Spleen (tissue), 13 donors: ENCODE measurements around the gene CADPS2. TPM values are rescaled to one million over a fixed set of nuclear protein-coding genes. Genes with fewer than 3 reads are reported as not detected.
A peak's percentile ranks its signal among the peaks of the same experiment; 100 is the strongest.

Experiments
- DNase-seq: peaks from one replicate; pipeline ENCODE4 v3.0.0-alpha.2; 2020
- H3K27ac ChIP-seq, 8 donors: fragments of 200-600 bp; sonication (generic) in 7 of 8; 1 replicate in 4 of 8; 2 replicates in 4 of 8; pipeline versions ENCODE4 v1.5.0 to v1.8.0; 2016 to 2021; ENCODE audit warnings: inconsistent platforms in 4 of 8, mild to moderate bottlenecking in 4 of 8, moderate library complexity in 1 of 8
- H3K27me3 ChIP-seq, 7 donors: fragments of 200-600 bp; sonication (generic) in 6 of 7; replicated peaks in 1 of 7; 1 replicate in 4 of 7; 2 replicates in 3 of 7; pipeline versions ENCODE4 v1.5.0 to v1.8.0; 2016 to 2021; ENCODE audit warnings: inconsistent platforms in 3 of 7, mild to moderate bottlenecking in 1 of 7
- H3K36me3 ChIP-seq, 6 donors: fragments of 200-600 bp; sonication (generic) in 5 of 6; 1 replicate in 4 of 6; 2 replicates in 2 of 6; pipeline versions ENCODE4 v1.5.0 to v1.8.0; 2016 to 2021; ENCODE audit warnings: inconsistent platforms in 2 of 6
- H3K4me1 ChIP-seq, 6 donors: fragments of 200-600 bp; sonication (generic) in 5 of 6; 1 replicate in 3 of 6; 2 replicates in 3 of 6; pipeline versions ENCODE4 v1.5.0 to v1.8.0; 2016 to 2021; ENCODE audit warnings: inconsistent platforms in 3 of 6
- H3K4me3 ChIP-seq, 8 donors: fragments of 200-600 bp; sonication (generic) in 7 of 8; 1 replicate in 4 of 8; 2 replicates in 4 of 8; pipeline versions ENCODE4 v1.5.0 to v1.8.0; 2016 to 2021; ENCODE audit warnings: inconsistent platforms in 4 of 8, mild to moderate bottlenecking in 4 of 8, moderate library complexity in 2 of 8
- H3K9me3 ChIP-seq, 8 donors: fragments of 200-600 bp; sonication (generic) in 7 of 8; 1 replicate in 4 of 8; 2 replicates in 4 of 8; pipeline versions ENCODE4 v1.5.0 to v1.8.0; 2016 to 2021; ENCODE audit warnings: inconsistent platforms in 4 of 8
- POLR2A ChIP-seq, 3 donors: fragments of 450-650 bp; IDR thresholded peaks; one replicate each; pipeline ENCODE4 v1.5.1; 2017; ENCODE audit warnings: antibody characterized with exemption in 3 of 3, mild to moderate bottlenecking in 1 of 3
- POLR2AphosphoS5 ChIP-seq, 3 donors: sonication (generic); formaldehyde crosslinking; IDR thresholded peaks; one replicate each; pipeline ENCODE4 v1.5.1; 2017; ENCODE audit warnings: antibody characterized with exemption in 3 of 3
- WGBS, 5 donors: extraction: QIAGEN DNeasy Blood & Tissue Kit in 3 of 5; methylation state at CpG; one replicate each; pipeline versions ENCODE4 v1.1.5 to v1.1.7; 2013 to 2018; 5-methylcytosine and 5-hydroxymethylcytosine counted together
- intact Hi-C: fragments of 100-400 bp; cut with DNase I; formaldehyde crosslinking; loops from one replicate; pipeline ENCODE4 v1.15.0; 2023; ENCODE audit warnings: low total_unique reads
- long read RNA-seq, 2 donors: transcript quantifications; one replicate each; lab custom pipeline, GENCODE V29; 2026
- polyA plus RNA-seq, 3 donors: library from polyadenylated mRNA; stranded (reverse); fragments of 200-250 nt; gene quantifications; one replicate each; pipeline ENCODE4 v1.2.1, GENCODE V29; 2013
- total RNA-seq, 7 donors: library from RNA; depleted of rRNA in 3 of 7; stranded (reverse); fragments of >200 nt in 3 of 7; fragmentation: NEBNext Ultra II Directional in 4 of 7; extraction: Animal tissue kit (Norgen Biotek cat#: 25700) in 4 of 7; gene quantifications; one replicate each; pipeline versions ENCODE4 v1.1.0 to v1.2.1, GENCODE V29; 2016 to 2021
- TF ChIP-seq, protein P1 (sequence below), 11 experiments: fragments of 200-600 bp in 7 of 11; fragments of 450-650 bp in 4 of 11; sonication (generic) in 4 of 11; IDR thresholded peaks in 8 of 11; conservative IDR thresholded peaks in 3 of 11; 1 replicate in 7 of 11; 2 replicates in 4 of 11; pipeline versions ENCODE4 v1.4.0 to v1.8.0; 2016 to 2021; ENCODE audit warnings: antibody characterized with exemption in 11 of 11, inconsistent platforms in 4 of 11, mild to moderate bottlenecking in 1 of 11
- donor health status: healthy with polysubstance abuse.
- donor health status: DM: no; HTN: no; CAD: no; lungs with moderate emphysema.
- donor health status: DM: no; HTN: no; CAD: no.
- donor health status: Bipolar disorder and iron deficiency.
- donor health status: healthy.
- donor health status: DM: no; HTN: no; CAD: no.
- donor health status: DM: yes; HTN: yes; CAD: no.

Gene CADPS2
- 10 to 100 TPM in 6 of 7 donors, 1 to 10 TPM in 1; 8.9 to 19.3 (median 15.5) TPM for total RNA-seq
- 1 to 10 TPM; 2.4 to 5.1 (median 2.6) TPM for polyA plus RNA-seq
- long read RNA-seq, donor 1: 0 reads
- long read RNA-seq, donor 2: 0 reads

DNA sequence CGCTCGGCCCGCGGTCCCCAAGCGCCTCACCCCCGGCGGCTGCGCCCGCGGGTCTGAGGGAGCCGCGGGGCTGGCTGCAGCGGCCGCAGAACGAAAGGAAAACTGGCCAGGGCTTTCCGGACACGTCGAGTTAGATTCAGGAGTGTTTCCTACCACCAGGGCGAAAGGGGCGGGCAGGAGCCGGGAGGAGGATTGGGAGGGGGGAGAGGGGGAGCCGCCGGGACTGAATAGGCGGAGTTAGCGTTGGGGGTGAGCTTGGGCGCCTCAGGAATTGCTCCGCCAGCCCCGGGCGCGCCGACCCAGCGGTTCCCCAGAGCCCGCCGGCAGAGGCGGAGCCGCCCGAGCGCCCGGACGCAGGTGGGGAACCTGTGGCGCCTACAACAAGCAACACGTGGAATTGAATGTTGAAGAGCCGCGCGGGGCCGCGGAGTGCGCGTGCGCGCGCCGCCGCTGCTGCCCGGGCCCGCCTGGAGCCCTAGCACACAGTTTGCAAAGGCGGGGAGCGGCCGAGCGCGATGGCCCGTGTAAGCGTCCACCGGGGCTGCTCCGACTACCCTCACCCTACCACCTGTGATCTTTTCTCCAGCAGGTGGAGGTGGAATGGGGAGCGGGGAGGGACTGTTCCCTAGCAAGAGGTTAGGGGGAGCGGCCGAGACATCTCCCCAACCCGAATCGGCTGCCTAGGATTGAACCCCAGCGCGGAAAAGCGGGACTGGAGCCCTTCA, at the start of gene CADPS2:
Gene CADPS2 (minus strand): TSS at position 104 of the 725 bp plus-strand sequence. CDS start 123 bp downstream, outside the sequence.
- Histone ChIP-seq H3K4me1 (peaks cover 0 to 44% (median 10%) of the 10 kb centered on the region in 6 donors), H3K27ac (peak within 1 kb of the TSS; percentile 76 to 93 (median 88)), H3K36me3 (no peaks in the 10 kb centered on the region), H3K9me3 (no peaks in the 10 kb centered on the region), H3K4me3 (peak within 1 kb of the TSS; percentile 51 to 71 (median 62)), H3K27me3 (peaks cover 0 to 63% (median 14%) of the 10 kb centered on the region in 7 donors)
- 1 to 5% (median 1%) methylated on average over 48 to 73 of the region's 73 CpGs for WGBS, 5 donors
- intact Hi-C loops: no loop called here
- peak; percentile 86 for DNase-seq
- TF ChIP-seq, protein P1, sequence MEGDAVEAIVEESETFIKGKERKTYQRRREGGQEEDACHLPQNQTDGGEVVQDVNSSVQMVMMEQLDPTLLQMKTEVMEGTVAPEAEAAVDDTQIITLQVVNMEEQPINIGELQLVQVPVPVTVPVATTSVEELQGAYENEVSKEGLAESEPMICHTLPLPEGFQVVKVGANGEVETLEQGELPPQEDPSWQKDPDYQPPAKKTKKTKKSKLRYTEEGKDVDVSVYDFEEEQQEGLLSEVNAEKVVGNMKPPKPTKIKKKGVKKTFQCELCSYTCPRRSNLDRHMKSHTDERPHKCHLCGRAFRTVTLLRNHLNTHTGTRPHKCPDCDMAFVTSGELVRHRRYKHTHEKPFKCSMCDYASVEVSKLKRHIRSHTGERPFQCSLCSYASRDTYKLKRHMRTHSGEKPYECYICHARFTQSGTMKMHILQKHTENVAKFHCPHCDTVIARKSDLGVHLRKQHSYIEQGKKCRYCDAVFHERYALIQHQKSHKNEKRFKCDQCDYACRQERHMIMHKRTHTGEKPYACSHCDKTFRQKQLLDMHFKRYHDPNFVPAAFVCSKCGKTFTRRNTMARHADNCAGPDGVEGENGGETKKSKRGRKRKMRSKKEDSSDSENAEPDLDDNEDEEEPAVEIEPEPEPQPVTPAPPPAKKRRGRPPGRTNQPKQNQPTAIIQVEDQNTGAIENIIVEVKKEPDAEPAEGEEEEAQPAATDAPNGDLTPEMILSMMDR (IDR thresholded peaks at IDR 0.05 in 8 of 11, conservative IDR thresholded peaks at IDR 0.05 in 3 of 11): peak in 7 of 11 experiments; percentile 5 to 51 (median 44)
- TF ChIP-seq POLR2A (IDR thresholded peaks at IDR 0.05): peak in 1 of 3 donors; percentile 59
- peak; percentile 73 to 89 (median 83) for TF ChIP-seq POLR2AphosphoS5 (IDR thresholded peaks at IDR 0.05)

DNA sequence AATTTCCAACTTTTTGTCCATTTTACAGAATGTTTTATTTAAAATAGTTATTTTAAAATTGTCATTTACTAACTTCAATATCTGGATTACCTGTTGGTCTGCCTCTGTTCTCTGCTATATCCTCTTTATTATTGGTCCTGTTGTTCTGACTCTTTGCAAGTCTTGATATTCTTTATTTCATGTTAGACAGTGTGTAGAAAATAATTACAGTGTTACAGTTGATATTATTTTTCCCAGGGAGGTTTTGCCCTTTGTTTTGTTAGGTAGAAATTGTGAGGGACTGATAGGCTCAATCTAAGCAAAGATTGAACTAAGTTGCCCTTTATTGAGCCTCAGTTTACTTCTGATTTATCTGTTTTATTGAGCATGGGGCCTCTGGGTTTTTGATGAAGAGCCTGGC, 49.4 kb upstream of the CADPS2 start:
- H3K36me3 ChIP-seq: no peaks in the 10 kb centered on the region
- H3K27me3 ChIP-seq: no peaks in the 10 kb centered on the region
- intact Hi-C loops: no loop called here
- DNase-seq: no peak
- H3K4me3 ChIP-seq: no peak overlapping the region
- no peaks in the 10 kb centered on the region for H3K9me3 ChIP-seq
- no peak for TF ChIP-seq POLR2A (IDR thresholded peaks at IDR 0.05)
- no peak for TF ChIP-seq POLR2AphosphoS5 (IDR thresholded peaks at IDR 0.05)
- TF ChIP-seq, protein P1 (IDR thresholded peaks at IDR 0.05 in 8 of 11, conservative IDR thresholded peaks at IDR 0.05 in 3 of 11): no peak
- no peak overlapping the region for H3K27ac ChIP-seq
- no peaks in the 10 kb centered on the region for H3K4me1 ChIP-seq

DNA sequence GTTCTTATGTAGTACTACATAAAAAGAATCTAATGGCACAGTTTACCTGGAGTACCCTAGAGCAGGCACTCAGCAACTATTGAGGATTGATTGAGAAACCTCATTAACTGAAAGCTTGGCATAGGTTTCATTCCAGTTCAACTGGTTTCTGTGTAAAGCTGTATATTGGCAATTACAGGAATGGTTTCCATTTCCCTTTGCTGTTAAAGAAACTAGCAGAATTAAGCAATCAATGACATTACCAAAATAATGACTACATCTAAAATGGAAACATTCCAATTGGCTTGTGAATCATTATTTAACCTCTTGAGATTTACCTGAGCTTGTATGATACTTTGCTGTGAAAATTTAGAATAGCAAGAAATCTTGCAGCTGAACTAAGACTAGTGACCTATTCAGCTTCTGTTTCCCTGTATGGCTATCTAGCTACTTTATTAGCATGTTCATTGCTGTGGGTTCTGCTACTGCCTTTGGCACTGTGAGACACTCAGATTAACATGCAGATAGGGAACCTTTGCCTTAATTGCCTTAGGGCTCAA, 33.5 kb upstream of the CADPS2 start:
- intact Hi-C loops: no loop called here
- no peak overlapping the region for H3K4me3 ChIP-seq
- H3K36me3 ChIP-seq: no peaks in the 10 kb centered on the region
- H3K27me3 ChIP-seq: no peaks in the 10 kb centered on the region
- no peaks in the 10 kb centered on the region for H3K4me1 ChIP-seq
- H3K9me3 ChIP-seq: peaks cover 0 to 3% (median 0%) of the 10 kb centered on the region in 8 donors
- no peak for DNase-seq
- TF ChIP-seq POLR2AphosphoS5 (IDR thresholded peaks at IDR 0.05) (no peak), POLR2A (IDR thresholded peaks at IDR 0.05) (no peak)
- TF ChIP-seq, protein P1 (IDR thresholded peaks at IDR 0.05 in 8 of 11, conservative IDR thresholded peaks at IDR 0.05 in 3 of 11): no peak
- H3K27ac ChIP-seq: no peak overlapping the region

DNA sequence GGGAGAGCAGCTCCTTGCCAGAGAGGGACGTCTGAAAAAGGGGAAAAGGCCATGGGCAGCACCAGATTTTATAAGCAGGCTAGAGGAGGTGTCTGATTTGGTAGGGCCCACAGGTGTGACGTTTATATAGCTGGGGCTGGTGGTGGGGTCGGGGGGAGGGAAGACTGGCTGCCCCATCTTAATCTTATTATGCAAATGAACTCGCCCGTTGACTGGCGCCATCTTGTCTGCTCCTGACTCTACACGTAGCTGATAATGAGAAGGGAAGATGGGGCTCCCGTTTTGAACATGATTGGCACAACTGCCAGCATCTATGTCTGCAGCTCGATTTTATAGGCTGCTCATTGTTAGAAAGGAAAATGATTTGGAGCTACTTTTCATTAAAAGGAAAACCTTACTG, 28.6 kb upstream of the CADPS2 start:
- TF ChIP-seq, protein P1 (IDR thresholded peaks at IDR 0.05 in 8 of 11, conservative IDR thresholded peaks at IDR 0.05 in 3 of 11): no peak
- no peak for TF ChIP-seq POLR2AphosphoS5 (IDR thresholded peaks at IDR 0.05)
- TF ChIP-seq POLR2A (IDR thresholded peaks at IDR 0.05): no peak
- DNase-seq: no peak
- H3K27me3 ChIP-seq: no peaks in the 10 kb centered on the region
- H3K4me1 ChIP-seq: no peaks in the 10 kb centered on the region
- H3K9me3 ChIP-seq: peaks cover 0 to 3% (median 0%) of the 10 kb centered on the region in 8 donors
- intact Hi-C loops: no loop called here
- 78 to 91% (median 80%) methylated on average over 9 of the region's 9 CpGs for WGBS, 5 donors
- no peak overlapping the region for H3K4me3 ChIP-seq
- no peaks in the 10 kb centered on the region for H3K36me3 ChIP-seq
- no peak overlapping the region for H3K27ac ChIP-seq
